Fibroblast of pulmonary artery (primary cell): ENCODE results near the gene MET.
"Not testable (repeated sequence)": the region's sequence is repeated elsewhere in the genome, so short reads cannot be mapped to it uniquely, and the experiment has no call there.

Source experiments
- DNase-seq: peaks from one replicate; pipeline ENCODE4 v3.0.0-alpha.2; 2010; ENCODE audit warnings: low read depth
- H3K4me3 ChIP-seq: replicated peaks from 2 replicates; pipeline ENCODE4 v1.5.1; 2011; ENCODE audit warnings: low read depth, mild to moderate bottlenecking, control low read depth, low read length, moderate library complexity
- CTCF ChIP-seq: IDR thresholded peaks from 2 replicates; pipeline ENCODE4 v1.5.1; 2011; ENCODE audit warnings: mild to moderate bottlenecking, control low read depth, low read length, inconsistent platforms; ENCODE audit errors: missing control alignments

MET gene

GRCh38 chr7:116710764-116711452, 38.9 kb downstream of the MET start:
- no peak for TF ChIP-seq CTCF
- no peak for DNase-seq

GRCh38 chr7:116711790-116712189, 39.8 kb downstream of the MET start:
- H3K4me3 ChIP-seq = no peak overlapping the region
- no peak for DNase-seq
- no peak for TF ChIP-seq CTCF

More at GRCh38 chr7:116710764-116711452, 38.9 kb downstream of the MET start:
- H3K4me3 ChIP-seq = no peak overlapping the region

- TF ChIP-seq CTCF = no peak
- no peak for DNase-seq
- H3K4me3 ChIP-seq = no peak overlapping the region
Observed at GRCh38 chr7:116713500-116713899, 41.5 kb downstream of the MET start.

GRCh38 chr7:116713918-116714317, 41.9 kb downstream of the MET start:
- H3K4me3 ChIP-seq = no peak overlapping the region
- no peak for DNase-seq
- no peak for TF ChIP-seq CTCF

GRCh38 chr7:116715077-116715476, 43.1 kb downstream of the MET start:
- DNase-seq = no peak
- TF ChIP-seq CTCF = no peak
- no peak overlapping the region for H3K4me3 ChIP-seq

GRCh38 chr7:116717137-116717536, 45.1 kb downstream of the MET start:
- H3K4me3 ChIP-seq = no peak overlapping the region
- no peak for DNase-seq
- TF ChIP-seq CTCF = no peak

- DNase-seq, H3K4me3 ChIP-seq: not testable (repeated sequence)
Observed at GRCh38 chr7:116723959-116724529, 52.0 kb downstream of the MET start.
